Erythroblast (primary cell): ENCODE measurements around the gene TMEM235.

Experiments used
- GATA1 ChIP-seq: IDR thresholded peaks from 2 replicates; pipeline ENCODE4 v1.6.1; 2011; ENCODE audit warnings: low read depth, mild to moderate bottlenecking, control low read depth, low read length, moderate library complexity
- POLR2A ChIP-seq: IDR thresholded peaks from 2 replicates; pipeline ENCODE4 v1.6.1; 2011; ENCODE audit warnings: mild to moderate bottlenecking, low read length

DNA sequence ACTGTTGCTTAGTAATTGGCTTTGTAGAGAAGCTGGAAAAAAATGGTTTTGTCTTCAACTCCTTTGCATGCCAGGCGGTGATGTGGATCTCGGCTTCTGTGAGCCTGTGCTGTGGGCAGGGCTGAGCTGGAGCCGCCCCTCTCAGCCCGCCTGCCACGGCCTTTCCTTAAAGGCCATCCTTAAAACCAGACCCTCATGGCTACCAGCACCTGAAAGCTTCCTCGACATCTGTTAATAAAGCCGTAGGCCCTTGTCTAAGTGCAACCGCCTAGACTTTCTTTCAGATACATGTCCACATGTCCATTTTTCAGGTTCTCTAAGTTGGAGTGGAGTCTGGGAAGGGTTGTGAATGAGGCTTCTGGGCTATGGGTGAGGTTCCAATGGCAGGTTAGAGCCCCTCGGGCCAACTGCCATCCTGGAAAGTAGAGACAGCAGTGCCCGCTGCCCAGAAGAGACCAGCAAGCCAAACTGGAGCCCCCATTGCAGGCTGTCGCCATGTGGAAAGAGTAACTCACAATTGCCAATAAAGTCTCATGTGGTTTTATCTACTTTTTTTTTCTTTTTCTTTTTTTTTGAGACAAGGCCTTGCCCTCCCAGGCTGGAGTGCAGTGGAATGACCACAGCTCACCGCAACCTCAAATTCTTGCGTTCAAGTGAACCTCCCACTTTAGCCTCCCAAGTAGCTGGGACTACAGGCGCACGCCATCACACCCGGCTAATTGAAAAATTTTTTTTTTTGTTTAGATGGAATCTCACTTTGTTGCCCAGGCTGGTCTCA is 6.2 kb upstream of the TMEM235 start:
- TF ChIP-seq POLR2A (no peak), GATA1 (no peak)
